Stimulated activated CD4-positive, alpha-beta T cell treated with anti-CD3 and anti-CD28 coated beads, Interleukin-12 subunit alpha, Interleukin-12 subunit beta, amount 100 ng/mL, for 24 hours (primary cell): ENCODE data around the gene CDH24.
"Not testable (repeated sequence)": the region's sequence is repeated elsewhere in the genome, so short reads cannot be mapped to it uniquely, and the experiment has no call there.

ENCODE experiments used
- DNase-seq, 2 experiments: peaks; one replicate each; pipeline ENCODE4 v3.0.0-alpha.2; 2020; ENCODE audit warnings: low read depth in 2 of 2

CDH24 gene

GRCh38 chr14:23018107-23018506 lies 39.2 kb downstream of the CDH24 start:
- DNase-seq: no peak

GRCh38 chr14:23017091-23017490 lies 40.2 kb downstream of the CDH24 start:
- no peak for DNase-seq

- no peak for DNase-seq
These were observed 41.7 kb downstream of the CDH24 start for GRCh38 chr14:23015618-23016017.

GRCh38 chr14:23013749-23014054 lies 43.6 kb downstream of the CDH24 start:
- DNase-seq: not testable (repeated sequence)

- DNase-seq: no peak
These were observed 44.1 kb downstream of the CDH24 start for GRCh38 chr14:23013054-23013748.

- peak; percentile 50 to 81 for DNase-seq
These were observed 47.2 kb downstream of the CDH24 start, which contains the start of gene C14orf93 for GRCh38 chr14:23009939-23010726. Gene C14orf93 (minus strand): TSS chr14:23010143. CDS start chr14:22999023, 11,120 bp downstream.

GRCh38 chr14:23009483-23009938 lies 47.8 kb downstream of the CDH24 start:
- no peak for DNase-seq

GRCh38 chr14:23008831-23009230 lies 48.5 kb downstream of the CDH24 start:
- no peak for DNase-seq

- peak; percentile 95 for DNase-seq
These were observed 50.5 kb downstream of the CDH24 start for GRCh38 chr14:23006544-23007419.

GRCh38 chr14:23006188-23006534 lies 51.2 kb downstream of the CDH24 start:
- DNase-seq: no peak

GRCh38 chr14:23005451-23006187 lies 51.7 kb downstream of the CDH24 start:
- no peak for DNase-seq

GRCh38 chr14:23004274-23004673 lies 53.0 kb downstream of the CDH24 start:
- DNase-seq: not testable (repeated sequence)

- DNase-seq: no peak
These were observed 54.7 kb downstream of the CDH24 start for GRCh38 chr14:23002592-23002991.

GRCh38 chr14:23000860-23001259 lies 56.5 kb downstream of the CDH24 start:
- no peak for DNase-seq

GRCh38 chr14:22998329-22999012 lies 58.8 kb downstream of the CDH24 start:
- no peak for DNase-seq

GRCh38 chr14:22997676-22998323 lies 59.5 kb downstream of the CDH24 start:
- no peak for DNase-seq
